ENCODE results near the gene MXD3. TPM values are rescaled to one million over a fixed set of nuclear protein-coding genes. Genes with fewer than 3 reads are reported as not detected.

The MXD3 gene
- total and polyA plus RNA-seq, 8 donors: 6.8 to 86.9 (median 20.4) TPM

DNA sequence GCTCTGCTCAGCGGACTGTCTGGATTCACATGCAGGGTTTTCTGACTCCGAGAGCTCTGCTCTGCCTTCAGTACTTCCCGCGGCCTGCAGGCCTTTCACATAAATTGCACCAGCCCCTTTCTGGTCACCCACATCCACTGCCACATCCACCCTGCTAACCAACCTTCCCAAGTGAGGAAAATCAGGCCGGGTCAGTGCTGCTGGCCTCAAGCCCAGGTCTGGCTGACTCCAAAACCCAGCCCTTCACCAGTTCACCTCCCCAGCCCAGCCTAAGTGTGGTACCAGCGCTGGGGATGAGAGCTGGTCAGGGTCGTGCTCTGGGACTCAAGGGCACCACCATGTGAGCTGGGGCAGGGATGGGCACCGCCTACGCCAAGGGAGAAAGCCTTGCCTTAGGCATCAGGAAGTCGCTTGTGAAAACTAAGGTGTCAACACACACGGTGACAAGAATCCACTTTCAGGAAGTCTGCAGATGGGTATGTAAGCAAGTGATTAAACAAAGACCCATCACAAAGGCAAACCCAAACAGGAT is 27.5 kb upstream of the MXD3 start:
- Histone ChIP-seq H3K9me3 (no peaks in the 10 kb centered on the region), H3K4me3 (no peak overlapping the region), H3K27me3 (no peaks in the 10 kb centered on the region), H3K36me3 (peaks cover 51 to 99% (median 97%) of the 10 kb centered on the region in 4 donors), H3K27ac (peak overlapping the region in 2 of 5 donors; percentile 18 to 35), H3K4me1 (peaks cover 0 to 26% (median 2%) of the 10 kb centered on the region in 4 donors)
- WGBS, 5 donors: 69 to 79% (median 72%) methylated on average over 10 to 11 of the region's 11 CpGs
- intact Hi-C loops (cut with DNase I; ENCODE audit: low total_unique reads): no loop called here
- TF ChIP-seq, protein P1, sequence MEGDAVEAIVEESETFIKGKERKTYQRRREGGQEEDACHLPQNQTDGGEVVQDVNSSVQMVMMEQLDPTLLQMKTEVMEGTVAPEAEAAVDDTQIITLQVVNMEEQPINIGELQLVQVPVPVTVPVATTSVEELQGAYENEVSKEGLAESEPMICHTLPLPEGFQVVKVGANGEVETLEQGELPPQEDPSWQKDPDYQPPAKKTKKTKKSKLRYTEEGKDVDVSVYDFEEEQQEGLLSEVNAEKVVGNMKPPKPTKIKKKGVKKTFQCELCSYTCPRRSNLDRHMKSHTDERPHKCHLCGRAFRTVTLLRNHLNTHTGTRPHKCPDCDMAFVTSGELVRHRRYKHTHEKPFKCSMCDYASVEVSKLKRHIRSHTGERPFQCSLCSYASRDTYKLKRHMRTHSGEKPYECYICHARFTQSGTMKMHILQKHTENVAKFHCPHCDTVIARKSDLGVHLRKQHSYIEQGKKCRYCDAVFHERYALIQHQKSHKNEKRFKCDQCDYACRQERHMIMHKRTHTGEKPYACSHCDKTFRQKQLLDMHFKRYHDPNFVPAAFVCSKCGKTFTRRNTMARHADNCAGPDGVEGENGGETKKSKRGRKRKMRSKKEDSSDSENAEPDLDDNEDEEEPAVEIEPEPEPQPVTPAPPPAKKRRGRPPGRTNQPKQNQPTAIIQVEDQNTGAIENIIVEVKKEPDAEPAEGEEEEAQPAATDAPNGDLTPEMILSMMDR (IDR thresholded peaks at IDR 0.05): no peak
- no peak for TF ChIP-seq POLR2AphosphoS5 (IDR thresholded peaks at IDR 0.05)
- no peak for TF ChIP-seq EP300 (IDR thresholded peaks at IDR 0.05)
- no peak for TF ChIP-seq POLR2A (IDR thresholded peaks at IDR 0.05)
- DNase-seq: no peak

- 88 to 91% (median 90%) methylated on average over 13 to 22 of the region's 22 CpGs for WGBS, 5 donors
- no peak overlapping the region for H3K4me3 ChIP-seq
- no peaks in the 10 kb centered on the region for H3K9me3 ChIP-seq
- no peak for TF ChIP-seq POLR2AphosphoS5 (IDR thresholded peaks at IDR 0.05)
- TF ChIP-seq, protein P1 (IDR thresholded peaks at IDR 0.05): no peak
- TF ChIP-seq EP300 (IDR thresholded peaks at IDR 0.05): no peak
- no peak for TF ChIP-seq POLR2A (IDR thresholded peaks at IDR 0.05)
- H3K36me3 ChIP-seq: peaks cover 58 to 99% (median 99%) of the 10 kb centered on the region in 4 donors
- peaks cover 0 to 26% (median 2%) of the 10 kb centered on the region in 4 donors for H3K4me1 ChIP-seq
- no peaks in the 10 kb centered on the region for H3K27me3 ChIP-seq
- no peak for DNase-seq
- H3K27ac ChIP-seq: peak overlapping the region in 2 of 5 donors; percentile 18 to 35
- intact Hi-C loops (cut with DNase I; ENCODE audit: low total_unique reads): no loop called here
These were observed 26.8 kb upstream of the MXD3 start for GRCh38 chr5:177338251-177339106.

DNA sequence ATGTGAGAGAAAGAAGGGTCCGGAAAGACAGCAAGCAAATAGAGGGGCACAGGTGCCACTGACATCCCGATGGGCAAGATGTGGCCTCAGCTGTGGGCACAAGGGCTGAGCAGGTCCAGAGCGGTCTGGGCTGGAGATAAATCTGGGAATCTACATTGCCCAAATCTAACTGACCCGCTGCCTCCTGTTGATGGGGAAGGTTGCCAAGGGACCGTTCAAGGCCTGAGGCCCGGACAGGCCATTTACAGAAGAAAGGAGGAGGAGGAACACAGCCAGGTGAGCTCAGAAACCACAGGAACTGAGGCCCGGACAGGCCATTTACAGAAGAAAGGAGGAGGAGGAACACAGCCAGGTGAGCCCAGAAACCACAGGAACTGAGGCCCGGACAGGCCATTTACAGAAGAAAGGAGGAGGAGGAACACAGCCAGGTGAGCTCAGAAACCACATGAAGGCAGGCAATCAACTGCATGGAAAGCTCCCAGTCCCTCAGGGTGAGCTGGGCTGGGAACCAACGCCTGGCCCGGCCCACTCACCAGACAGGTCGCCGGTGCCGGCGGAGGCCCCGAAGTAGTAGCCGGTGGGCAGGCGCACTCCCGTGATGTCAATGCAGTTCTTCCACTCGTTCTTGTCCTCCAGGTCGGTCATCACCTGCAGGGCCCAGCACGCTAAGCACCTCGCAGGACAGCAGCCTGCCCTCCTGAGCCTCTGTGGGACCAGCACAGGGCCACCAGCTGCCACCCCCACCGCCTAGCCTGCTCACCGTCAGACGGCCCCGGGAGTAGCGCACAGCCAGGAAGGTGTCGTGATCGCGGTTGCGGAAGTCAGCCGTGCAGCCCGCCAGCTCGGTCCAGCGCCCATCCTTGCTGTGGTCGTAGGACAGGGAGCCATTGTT is 25.2 kb upstream of the MXD3 start:
- no peak overlapping the region for H3K4me3 ChIP-seq
- peaks cover 61 to 100% (median 99%) of the 10 kb centered on the region in 4 donors for H3K36me3 ChIP-seq
- TF ChIP-seq, protein P1 (IDR thresholded peaks at IDR 0.05): no peak
- TF ChIP-seq EP300 (IDR thresholded peaks at IDR 0.05) (no peak), POLR2A (IDR thresholded peaks at IDR 0.05) (no peak), POLR2AphosphoS5 (IDR thresholded peaks at IDR 0.05) (no peak)
- no peak overlapping the region for H3K27ac ChIP-seq
- no peaks in the 10 kb centered on the region for H3K9me3 ChIP-seq
- peaks cover 0 to 26% (median 2%) of the 10 kb centered on the region in 4 donors for H3K4me1 ChIP-seq
- intact Hi-C loops (cut with DNase I; ENCODE audit: low total_unique reads): no loop called here
- 91 to 94% (median 94%) methylated on average over 31 to 36 of the region's 36 CpGs for WGBS, 5 donors
- no peak for DNase-seq
- no peaks in the 10 kb centered on the region for H3K27me3 ChIP-seq

DNA sequence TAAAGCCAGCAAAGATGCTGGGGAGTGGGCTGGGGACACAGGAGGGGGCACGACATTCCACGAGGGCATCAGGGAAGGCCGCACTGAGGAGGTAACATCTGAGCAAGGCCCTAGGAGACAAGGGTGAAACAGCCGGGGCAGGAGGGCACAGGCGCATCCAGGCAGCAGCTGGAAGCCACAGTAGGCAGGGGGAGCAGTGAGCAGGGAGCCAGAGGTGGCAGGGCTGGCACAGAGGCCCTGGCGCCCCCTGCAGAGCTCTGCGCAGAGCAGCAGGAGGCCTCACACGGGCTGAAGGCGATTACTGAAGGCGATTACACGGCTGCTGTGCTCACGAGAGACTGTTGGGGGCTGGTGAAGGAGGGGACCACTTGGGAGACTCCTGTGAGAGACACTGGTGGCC is 24.4 kb upstream of the MXD3 start:
- no peaks in the 10 kb centered on the region for H3K9me3 ChIP-seq
- no peaks in the 10 kb centered on the region for H3K27me3 ChIP-seq
- no peak overlapping the region for H3K27ac ChIP-seq
- intact Hi-C loops (cut with DNase I; ENCODE audit: low total_unique reads): no loop called here
- DNase-seq: peak in 1 of 2 donors; percentile 43
- H3K4me1 ChIP-seq: peaks cover 0 to 26% (median 2%) of the 10 kb centered on the region in 4 donors
- peaks cover 61 to 100% (median 99%) of the 10 kb centered on the region in 4 donors for H3K36me3 ChIP-seq
- TF ChIP-seq EP300 (IDR thresholded peaks at IDR 0.05) (no peak), POLR2A (IDR thresholded peaks at IDR 0.05) (no peak)
- no peak overlapping the region for H3K4me3 ChIP-seq
- 70 to 82% (median 72%) methylated on average over 12 of the region's 12 CpGs for WGBS, 5 donors

Data from stomach (tissue), 9 donors.